NCI-H2171 treated with DMSO at 0.1 percent for 48 hours (cell line): Measurements from ENCODE around the gene CACNA2D2.
"Not testable (repeated sequence)": the region's sequence is repeated elsewhere in the genome, so short reads cannot be mapped to it uniquely, and the experiment has no call there.

Source experiments
- DNase-seq: peaks from one replicate; lab custom pipeline; 2025; lab: John Stamatoyannopoulos, UW

Gene CACNA2D2

DNA sequence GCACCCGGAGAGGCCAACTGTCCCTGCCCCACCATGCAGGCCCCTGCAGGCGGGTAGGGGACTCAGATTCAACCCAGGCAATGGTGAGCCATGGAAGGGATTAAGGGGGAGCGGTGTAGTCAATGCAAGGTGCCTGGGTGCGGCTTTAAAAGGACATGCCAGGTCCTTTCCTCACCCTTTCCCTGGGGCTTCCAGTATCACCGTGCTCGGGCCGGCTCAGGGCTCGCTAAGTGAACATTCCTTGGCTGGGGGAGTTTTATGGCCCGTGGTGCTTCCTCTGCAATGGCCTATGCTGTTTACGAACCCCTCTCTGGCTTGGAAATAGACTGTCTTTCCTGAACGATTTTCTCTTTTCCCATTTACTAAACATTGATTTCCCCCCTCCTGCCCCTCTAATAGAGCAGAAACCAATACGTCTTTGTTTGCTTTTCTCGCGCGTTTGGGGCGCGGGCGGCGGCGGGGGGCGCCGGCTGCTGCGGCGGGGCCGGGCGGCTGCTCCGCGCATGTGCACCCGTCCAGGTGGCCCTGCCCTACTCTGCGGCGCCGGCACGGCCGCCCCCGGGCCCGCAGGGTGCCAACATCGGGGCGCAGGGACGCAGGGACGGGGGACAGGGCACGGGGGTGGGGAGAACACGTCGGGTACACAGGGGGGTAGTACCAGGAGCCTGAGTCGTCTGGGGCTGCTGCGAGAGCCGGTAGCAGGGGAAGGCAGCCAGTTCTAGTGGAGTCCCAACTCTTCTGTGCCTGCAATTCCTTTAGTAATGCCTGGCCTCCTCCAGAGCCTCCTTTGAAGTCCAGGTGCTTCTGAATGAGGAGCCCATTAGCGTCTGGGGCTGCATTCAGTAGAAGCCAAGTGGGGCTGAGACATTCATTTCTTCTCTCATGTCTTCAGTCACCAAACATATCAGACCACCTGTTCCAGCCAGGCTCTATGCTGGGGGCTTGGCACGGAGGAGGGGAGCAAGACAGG, 26.9 kb upstream of the CACNA2D2 start:
- peak; percentile 22 for DNase-seq

- DNase-seq, result no peak
These were observed 22.6 kb upstream of the CACNA2D2 start for GRCh38 chr3:50525987-50526386.

- DNase-seq, result no peak
These were observed 21.9 kb upstream of the CACNA2D2 start for GRCh38 chr3:50525191-50525910.

DNA sequence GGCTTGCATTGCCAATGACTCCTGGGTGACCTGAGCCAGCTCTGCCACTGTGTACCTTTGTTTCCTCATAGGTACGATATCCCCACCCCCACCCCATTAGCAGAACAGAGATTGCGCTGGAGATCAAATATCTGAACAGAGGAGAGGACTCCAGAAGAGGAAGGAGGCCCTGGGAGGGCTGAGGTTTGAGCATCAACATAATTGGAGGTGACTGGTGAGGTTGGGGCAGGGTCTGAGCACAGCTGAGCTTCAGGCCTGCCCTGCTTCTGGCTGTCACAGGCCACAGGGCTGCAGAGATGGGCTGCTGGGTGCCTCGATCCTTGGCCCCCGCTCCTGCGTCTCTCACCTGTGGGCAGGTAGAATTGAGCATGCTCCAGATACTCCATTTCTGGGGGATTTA, 21.3 kb upstream of the CACNA2D2 start:
- DNase-seq, result no peak

DNA sequence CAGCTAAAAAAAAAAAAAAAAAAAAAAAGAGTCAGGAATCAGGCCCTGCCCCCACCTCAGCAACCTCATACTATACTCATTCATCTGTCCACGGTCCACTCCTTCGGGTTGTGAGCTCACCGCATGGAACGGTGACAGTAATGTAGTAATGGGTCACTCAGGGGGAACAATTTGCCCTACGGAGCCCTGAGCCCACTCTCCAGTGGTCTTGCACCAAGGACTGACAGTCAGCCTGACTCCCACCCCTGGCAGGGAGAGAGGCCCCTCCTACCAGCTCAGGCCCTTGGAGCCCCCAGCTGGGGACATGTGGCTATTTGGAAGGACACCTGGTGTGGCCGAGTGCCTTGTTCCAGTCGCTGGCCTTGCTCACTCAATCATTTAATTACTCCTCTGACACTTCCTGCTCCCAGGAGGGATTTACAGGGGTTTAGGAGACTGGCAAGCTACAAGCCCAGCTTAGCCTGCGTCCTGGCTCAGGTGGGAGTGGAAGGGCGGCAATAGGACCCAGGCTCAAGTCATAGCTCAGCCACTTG, 19.9 kb upstream of the CACNA2D2 start:
- no peak for DNase-seq

- no peak for DNase-seq
These were observed 18.1 kb upstream of the CACNA2D2 start for GRCh38 chr3:50521572-50521971.

DNA sequence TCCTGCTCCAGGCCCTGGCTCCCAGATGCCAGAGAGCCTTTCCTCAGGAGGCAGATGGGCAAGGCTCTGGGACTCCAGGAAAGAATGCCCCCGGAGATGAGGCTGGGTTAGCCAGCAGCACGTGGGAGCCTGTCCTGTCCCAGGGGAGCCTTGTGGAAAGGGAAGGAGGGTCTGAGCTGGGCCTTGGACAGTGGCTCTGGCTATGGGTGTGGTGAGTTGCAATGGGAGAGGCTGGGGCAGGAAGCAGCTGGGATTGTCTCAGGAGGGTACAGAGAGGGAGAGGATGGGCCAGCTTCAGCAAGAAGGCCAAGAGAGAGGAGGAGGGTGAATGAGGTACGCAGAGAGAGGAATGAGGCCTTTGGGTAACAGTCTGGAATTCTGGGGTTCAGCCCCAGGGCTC, 17.4 kb upstream of the CACNA2D2 start:
- DNase-seq, result no peak

- DNase-seq, result peak; percentile 44
These were observed 16.1 kb upstream of the CACNA2D2 start for GRCh38 chr3:50519471-50520089.

DNA sequence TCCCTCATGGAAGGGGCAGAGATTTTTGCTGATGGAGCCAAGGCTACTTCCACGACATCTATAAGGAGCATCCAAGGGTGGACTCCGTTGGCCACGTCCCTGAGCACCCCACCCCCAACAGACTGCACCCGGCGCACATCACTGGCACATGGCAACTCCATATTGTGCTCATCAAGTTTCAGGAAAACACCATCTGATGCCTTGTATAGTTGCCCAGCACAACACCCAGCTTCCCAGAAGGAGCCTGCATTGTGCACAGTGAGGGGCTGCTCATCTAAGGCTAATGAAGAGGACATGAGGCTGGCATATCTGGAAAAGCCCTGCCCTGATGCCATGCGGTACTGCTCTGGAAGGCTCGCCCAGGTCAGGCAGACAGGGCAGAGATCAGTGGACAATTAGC, 15.0 kb upstream of the CACNA2D2 start:
- DNase-seq, result peak; percentile 74

DNA sequence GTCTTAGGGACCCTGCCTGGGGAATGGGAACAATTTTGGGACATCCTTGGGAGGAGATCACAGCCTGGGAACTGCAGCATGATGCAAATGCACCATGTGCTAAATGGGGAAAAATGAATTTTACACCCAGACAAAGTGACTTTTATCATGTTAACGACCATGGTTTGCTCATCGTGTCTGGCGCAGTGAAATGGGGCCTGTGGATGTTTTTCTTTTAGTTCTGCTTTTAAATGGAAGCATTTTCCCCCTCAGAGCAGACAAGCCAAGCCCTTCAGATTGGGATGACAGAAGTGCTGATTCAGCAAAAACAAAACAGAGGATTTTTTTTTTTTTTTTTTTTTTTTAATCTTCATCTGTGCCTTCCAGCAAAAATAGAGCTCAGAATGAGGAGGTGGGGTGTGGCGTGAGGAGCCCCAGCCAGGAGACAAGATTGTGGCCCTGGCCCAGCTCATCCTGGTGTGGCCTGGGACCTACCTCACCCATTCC, 14.3 kb upstream of the CACNA2D2 start:
- DNase-seq, result peak; percentile 12

GRCh38 chr3:50516440-50516871, 13.0 kb upstream of the CACNA2D2 start:
- peak; percentile 74 for DNase-seq

DNA sequence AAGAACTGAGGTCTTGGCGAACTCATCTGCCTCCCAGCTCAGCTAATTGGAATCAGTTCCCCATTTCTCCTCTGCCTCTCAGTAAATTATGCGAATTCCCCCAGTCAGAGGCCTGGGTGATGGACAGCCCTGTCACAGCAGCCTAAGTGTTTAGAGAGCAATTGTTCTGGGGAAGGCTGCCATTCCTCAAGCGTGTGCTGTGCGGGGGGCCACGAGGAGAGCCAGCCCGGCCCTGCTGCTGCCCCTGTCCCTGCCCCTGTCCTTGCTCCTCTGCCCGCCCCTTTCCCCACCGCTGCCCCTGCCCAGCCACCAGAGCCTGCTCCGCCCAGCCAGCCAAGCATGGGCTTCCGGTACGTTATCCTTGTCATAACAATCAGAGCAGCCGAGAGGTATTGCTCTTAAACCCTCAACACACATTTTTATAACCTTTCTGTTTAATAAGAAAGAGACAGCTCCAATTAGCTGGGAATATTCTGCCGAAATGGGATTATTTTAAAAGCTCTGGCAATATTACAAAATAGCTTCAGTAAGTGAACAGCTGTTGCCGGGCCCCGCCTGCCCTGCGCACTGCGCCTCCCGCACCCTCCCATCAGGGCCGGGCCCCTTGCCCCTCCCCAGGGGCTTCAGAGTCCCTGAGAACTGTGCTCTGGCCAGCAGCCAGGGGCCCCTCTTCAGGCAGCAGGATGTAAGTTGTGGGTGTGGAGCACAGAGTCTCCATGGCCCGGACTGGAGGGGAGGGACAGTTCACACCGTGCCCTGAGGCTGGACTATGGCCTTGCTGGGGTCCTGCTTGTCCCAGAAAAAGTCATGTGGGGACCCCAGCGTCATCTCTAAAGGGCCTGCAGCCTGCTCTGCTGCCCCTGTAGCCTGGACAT, 12.4 kb upstream of the CACNA2D2 start:
- DNase-seq, result peak; percentile 87

GRCh38 chr3:50512908-50513307, 9.5 kb upstream of the CACNA2D2 start:
- not testable (repeated sequence) for DNase-seq

DNA sequence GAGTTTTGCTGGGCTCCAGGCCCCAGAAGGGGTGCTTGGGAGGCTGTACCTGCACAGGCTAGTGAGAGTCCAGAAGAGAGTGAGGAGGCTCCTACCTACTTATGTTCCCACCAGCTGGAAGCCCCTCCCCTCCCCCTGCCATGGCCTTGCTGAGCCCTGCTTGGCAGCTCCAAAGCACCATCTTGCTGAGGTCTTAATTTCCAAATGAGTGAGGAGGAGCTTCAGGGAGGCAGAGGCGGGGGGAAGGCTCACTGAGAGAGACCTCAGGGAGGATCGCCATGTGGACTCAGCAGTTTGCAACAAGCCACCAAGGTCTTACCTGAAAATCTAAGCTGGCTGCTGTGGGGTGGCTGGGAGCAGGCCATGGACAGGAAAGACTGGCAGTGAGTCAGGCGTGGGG, 8.7 kb upstream of the CACNA2D2 start:
- peak; percentile 6 for DNase-seq

DNA sequence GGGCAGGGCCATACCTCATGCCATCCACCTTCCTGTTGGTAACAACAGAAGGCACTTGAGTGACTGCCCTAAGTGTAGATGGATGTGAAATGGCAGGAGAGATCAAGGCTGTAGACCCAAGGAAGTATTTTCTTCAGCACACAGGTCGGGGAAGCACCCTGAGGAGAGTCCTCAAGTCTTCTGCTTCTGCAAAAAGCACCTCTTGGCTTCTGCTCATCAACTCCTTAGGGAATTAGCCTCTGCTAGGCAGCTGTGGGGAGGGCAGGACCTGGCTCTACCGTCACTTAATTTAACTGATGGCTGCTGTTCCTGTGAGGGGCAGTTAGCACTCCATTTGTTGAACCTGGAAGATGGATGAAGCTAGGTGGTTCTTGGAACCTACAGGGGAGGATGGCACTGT, 6.9 kb upstream of the CACNA2D2 start:
- DNase-seq, result no peak

GRCh38 chr3:50509715-50510114, 6.3 kb upstream of the CACNA2D2 start:
- DNase-seq, result no peak

- no peak for DNase-seq
These were observed 5.4 kb upstream of the CACNA2D2 start for GRCh38 chr3:50508821-50509220.

GRCh38 chr3:50506169-50506568, 2.7 kb upstream of the CACNA2D2 start:
- DNase-seq, result no peak

DNA sequence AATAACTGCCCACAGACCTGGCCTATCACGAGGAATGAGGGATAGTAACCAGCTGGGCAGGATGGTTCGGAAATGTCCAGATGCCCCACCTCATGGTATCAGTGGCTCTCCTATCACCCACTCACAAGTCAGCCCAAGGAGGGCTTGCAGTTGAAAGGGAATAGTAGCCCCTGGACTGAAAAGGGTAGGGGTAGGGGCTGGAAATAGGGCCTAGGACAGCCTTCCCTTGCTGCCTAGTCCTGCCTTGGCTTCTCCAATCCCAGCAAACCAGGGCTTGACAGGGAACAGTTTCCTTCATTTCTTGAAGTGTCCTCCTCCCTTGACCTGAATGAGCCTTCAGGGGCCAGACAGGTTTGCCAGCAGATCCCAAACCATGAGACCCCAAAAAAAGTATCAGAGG, 1.2 kb upstream of the CACNA2D2 start:
- DNase-seq, result no peak

DNA sequence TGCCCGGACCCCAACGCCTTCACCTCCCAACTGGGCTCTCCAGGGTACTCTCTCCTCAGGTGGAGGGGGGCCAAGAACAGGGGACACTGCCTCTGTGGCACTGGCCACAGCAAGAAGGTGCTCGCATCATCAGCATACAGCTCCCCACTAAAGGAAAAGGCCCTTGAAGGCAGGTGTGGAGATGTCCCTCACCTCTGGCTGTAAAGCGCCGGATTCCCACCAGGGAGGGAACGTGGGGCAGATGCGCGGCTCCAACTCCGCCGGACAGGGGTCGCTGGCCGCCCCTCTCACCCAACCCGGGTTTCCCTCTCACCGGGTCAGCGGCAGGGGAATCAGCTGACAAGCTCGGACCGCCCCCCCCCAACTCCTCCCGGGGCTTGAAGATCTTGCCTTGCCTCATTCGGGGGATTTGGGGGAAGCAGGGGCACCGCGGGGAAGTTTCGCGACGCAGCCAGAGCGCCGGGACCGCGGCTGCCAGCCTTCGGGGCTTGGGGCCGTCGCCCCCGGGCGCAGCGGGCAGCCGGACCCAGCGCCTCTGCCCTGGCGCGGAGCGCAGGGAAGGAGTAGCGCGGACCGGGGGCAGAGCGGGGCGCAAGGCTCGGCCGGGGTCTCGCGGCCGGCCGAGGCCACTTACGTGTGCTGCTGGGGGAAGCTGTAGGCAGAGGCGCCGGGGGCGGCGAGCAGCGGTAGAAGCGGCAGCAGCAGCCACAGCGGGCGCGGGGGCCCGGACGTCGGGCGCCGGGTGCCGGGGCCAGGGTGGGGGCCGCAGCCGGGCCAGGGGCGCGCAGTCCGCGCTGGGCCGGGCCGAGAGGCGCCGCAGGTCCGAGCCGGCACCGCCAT, 630 bp downstream of the CACNA2D2 start:
- DNase-seq, result no peak
